HUDEP-2 (cell line): ENCODE results near the gene BRD3.
"Not testable (repeated sequence)": the region's sequence is repeated elsewhere in the genome, so short reads cannot be mapped to it uniquely, and the experiment has no call there.

Source experiments
- DNase-seq, 76 experiments: peaks; one replicate each; lab custom pipeline; 2025; ENCODE audit not compliant: unreplicated experiment in 76 of 76; lab: John Stamatoyannopoulos, UW

BRD3 gene

GRCh38 chr9:133995012-133995896 is 72.6 kb downstream of the BRD3 start:
- DNase-seq: peak in 6 of 76 experiments; percentile 1 to 14 (median 8)

DNA sequence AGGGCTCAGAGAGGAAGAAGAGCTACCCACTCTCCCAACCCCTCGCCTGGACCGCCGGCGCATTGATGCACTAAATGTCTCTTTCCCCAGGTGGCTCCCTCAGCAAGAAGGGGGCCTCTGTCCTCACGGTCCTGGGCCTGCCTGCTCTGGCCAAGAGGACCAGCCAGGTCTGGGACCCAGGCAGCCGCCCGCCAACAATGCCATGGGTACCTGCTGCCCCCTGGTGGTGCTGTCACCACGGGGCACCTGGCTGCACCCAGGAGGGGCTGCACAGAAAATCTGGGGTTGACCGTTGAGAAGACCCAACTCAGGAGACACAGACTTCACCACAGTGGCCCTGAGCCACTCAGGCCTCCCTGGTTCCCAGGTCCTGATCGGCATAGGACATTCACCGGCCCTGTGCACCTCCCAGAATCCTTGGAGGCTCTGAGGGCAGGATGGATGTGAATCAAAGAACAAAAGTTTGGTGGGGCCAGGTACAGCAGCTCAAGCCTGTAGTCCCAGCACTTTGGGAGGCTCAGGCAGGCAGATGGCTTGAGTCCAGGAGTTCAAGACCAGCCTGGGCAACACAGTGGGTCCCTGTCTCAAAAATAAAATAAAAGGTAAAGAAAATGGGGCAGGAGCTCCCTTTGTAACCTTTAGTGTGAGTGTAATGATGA is 73.3 kb downstream of the BRD3 start:
- peak in 67 of 76 experiments; percentile 2 to 85 (median 50) for DNase-seq

GRCh38 chr9:133993635-133994253 is 74.1 kb downstream of the BRD3 start:
- peak in 1 of 76 experiments; percentile 59 for DNase-seq

GRCh38 chr9:133992780-133993634 is 74.8 kb downstream of the BRD3 start:
- peak in 70 of 76 experiments; percentile 16 to 83 (median 62) for DNase-seq

DNA sequence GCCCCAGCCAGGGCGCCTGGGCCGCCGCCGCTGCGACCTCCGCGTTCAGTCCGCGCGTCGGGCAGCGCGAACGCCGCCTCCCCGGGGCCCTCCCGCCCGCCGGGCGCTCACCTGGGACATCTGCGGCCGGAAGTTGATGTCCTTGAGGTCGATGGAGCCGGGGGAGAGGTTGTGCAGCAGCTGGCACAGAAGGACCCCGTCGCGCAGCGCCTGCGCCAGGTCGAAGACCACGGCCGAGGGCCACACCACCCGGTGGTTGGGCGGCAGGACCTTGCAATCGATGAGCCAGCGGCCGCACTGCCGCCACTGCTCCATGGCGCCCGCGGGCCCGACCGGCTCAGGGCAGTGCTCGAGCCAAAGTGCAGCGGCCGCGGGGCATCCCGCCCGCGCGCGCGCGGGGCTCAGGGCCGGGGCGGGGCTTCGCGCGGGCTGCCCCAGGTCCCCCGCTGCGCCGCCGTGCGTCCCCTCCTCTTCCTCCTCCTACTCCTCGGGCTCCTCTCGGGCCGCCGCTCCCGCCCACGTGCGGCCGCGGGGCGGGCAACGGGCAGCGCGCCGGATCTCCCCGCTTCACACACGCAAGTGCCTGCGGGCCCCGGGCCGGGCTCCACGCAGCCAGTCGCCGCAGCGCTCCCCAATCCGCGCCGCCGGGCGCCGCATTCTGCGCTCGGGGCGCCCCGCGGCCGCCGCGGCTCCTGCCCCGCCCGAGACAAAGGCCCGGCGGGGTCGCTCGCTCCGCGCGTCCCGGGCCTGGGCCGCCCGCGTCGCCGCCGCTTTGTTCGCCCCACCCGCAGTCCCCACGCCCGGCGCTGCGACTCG is 75.7 kb downstream of the BRD3 start, which contains the start of gene VAV2:
VAV2 (minus strand) TSS at position 361 of the 816 bp plus-strand sequence; CDS start at position 315, 46 bp downstream.
- DNase-seq: peak in 22 of 76 experiments; percentile 2 to 44 (median 11)

- DNase-seq: no peak
Measured at GRCh38 chr9:133991214-133991921, 76.5 kb downstream of the BRD3 start.

DNA sequence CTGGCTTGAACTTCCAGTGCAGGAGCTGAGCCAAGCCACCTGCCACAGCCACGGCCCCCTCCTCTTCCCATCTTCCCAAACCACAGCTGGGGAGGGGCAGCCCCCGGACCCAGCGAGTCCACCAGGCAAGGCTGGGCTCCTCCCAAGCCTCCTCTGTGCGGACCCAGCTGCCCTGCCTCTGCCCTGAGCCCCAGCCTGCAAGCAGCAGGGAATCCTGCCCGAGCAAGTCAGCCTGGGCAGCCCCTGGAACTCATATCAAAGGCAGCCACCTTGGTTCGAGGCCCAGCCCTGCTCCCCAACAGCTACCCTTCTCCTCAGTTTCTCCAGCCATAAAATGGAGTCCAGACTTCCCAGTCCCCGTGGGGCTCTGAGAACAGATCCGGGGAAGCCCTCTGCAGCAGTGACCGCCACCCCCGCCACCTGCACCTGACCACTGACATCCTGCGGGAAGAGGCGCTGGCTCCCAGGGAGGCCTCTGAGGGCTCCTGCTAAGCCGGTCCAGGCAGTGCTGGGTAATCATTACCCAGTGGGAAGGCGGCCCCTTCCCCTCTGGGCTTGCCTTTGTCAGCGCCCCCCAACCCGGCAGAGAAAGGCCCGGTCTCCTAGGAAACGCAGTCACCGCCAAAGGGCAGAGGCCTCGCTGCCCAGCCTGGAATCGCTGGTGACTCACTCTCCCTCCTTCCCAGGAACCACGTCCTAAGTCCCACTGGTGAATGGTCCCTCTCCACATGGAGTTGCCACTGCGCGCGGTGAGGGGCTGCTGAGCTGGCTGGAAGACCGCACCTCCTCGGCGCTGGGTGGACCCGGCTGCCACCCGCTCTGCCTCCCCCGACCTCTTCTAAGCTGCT is 77.2 kb downstream of the BRD3 start:
- DNase-seq: no peak

DNA sequence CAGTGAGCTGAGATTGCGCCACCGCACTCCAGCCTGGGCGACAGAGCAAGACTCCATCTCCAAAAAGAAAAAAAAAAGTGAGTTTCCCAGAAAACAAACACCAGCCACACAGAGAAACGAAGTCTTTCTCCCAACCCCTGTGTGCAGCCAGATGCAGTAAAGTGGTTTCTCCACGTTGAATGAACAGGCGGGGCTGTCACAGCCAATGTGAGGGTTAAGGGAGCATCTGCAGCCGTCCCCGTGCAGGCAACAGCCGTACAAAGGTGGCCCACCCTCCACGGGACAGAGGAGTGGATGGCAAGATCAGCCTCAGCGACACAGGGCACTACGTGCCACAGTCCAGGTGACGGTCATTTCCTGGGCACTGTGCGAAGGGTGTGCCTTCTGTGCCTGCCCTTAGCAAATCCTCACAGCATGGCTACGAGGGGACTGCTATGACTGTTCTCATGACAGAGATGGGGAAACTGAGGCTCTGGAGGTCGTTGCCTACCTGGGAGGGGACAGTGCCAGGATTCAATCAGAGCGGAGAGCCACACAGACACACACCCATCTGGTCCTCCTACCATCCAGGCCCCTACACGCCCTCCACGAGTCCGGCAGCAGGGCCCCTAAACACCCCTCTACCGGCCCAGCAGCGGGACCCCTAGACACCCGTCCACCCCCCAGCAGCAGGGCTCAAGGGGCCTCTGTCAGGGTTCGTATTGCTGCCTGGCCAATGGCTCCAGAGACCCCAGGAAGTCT is 78.0 kb downstream of the BRD3 start:
- no peak for DNase-seq

DNA sequence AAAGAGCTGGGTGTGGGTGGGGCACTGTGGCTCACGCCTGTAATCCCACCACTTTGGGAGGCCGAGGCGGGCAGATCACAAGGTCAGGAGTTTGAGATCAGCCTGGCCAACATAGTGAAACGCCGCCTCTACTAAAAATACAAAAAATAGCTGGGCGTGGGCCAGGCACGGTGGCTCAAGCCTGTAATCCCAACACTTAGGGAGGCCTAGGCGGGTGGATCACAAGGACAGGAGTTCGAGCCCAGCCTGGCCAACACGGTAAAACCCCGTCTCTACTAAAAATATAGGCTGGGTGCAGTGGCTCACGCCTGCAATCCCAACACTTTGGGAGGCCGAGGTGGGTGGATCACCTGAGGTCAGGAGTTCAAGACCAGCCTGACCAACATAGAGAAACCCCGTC is 79.1 kb downstream of the BRD3 start:
- not testable (repeated sequence) for DNase-seq

DNA sequence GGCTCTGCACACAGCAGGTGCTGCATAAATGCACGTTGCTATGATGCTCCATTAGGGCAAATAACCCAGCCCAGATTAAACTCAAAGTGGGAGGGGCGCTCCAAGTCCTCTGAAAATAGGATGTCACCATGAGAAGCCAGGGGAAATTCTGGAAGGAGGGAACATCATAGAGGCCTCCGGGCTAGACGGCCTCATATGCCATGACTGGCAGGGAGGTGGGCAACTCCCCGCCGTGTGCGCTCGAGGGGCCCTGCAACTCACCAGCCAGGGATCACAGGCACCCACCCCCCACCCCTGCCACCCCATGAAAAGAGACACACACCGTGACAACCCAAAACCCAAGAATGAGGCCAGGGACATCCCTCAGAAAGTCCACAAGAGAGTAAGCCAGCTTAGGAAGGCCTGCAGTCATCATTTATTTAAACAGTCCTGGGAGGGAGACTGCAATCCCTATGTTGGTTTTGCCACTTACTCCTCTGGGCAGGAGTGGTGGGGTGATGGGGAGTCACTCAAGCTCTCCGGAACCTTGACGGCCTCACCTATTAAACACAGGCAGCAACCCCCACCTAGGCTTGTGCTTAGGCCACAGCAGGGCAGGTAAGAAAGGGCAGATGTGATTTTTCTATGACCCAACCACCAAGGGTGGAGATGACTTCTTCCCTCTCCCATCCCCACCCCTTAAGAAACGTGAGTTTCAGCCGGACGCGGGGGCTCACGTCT is 79.7 kb downstream of the BRD3 start:
- DNase-seq: no peak

DNA sequence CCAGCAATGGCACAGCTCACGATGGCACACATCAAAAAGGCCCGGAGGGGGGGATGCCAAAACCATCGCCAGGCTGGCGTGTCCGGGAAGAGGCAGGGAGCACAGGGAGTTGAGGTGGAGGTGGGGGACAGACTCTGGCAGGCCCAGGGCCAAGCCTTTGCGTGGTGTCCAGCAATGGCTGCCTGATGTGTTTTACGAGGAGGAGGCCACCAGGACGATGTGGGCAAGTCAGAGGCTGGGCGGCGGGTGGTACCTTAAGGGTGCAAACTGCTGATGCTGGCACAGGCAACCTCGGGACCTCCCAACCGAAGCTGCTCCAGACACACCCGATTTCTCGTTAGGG is 80.4 kb downstream of the BRD3 start:
- no peak for DNase-seq

DNA sequence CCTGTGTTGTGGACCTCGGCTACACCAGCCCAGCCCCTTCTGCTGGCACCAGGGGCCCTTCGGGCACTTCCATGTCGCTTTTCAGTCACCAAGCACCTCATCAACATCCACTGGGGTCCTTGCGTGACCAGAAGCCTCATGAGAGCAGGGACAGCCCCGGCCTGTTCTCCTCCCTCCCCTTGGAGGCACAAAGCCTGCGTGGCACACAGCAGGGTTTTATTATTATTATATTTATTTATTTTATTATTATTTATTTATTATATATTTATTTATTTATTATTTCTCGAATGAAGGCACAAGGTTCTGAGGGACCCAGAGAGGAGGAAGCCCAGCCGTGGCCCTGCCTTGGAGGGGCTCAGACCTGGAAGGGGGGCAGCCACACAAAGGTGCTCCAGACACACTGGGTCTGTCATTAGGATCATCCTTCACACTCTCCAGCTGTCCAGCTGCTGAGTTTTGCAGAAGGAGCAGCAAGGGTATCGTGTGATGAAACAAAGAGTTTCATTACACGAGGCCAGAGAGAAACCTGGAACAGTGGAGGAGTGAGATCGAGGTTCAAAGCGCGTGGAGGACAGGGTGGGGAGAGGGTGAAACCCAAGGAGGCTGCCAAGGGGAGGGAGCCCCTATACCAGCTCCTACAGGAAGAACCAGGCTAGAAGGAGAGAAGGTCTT is 80.9 kb downstream of the BRD3 start:
- DNase-seq: no peak

- no peak for DNase-seq
Measured at GRCh38 chr9:133986061-133986460, 81.8 kb downstream of the BRD3 start.

- no peak for DNase-seq
Measured at GRCh38 chr9:133982971-133983720, 84.7 kb downstream of the BRD3 start.

DNA sequence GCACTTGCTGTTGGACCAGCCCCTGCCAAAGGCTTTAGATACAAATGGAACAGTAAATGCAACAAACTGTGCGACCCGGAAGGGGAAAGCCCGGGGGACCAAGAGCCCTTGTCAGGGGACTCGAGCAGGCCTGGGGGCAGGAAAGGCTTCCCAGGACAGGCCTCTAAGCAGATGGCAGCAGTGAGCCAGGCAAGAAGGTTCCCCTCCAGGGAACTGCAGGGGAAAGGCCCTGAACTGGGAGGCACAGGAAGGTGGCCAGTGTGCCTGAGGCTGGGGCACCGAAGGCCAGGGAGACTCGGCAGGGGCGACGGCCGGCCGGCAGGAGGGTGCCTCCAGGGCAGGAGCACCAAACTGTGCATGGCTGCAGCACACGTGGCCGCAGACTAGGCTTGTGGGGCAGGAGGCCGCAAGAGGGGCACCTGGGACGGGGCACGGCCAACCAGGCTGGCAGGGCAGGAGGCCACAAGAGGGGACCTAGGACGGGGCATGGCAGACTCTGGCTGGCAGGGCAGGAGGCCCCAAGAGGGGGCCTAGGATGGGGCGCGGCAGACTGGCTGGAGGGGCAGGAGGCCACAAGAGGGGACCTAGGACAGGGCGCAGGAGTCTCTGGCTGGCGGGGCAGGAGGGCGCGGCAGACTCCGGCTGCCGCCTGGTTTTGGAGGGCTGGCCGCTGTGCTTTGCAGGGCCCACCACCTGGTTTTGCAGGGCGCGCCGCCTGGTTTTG is 85.7 kb downstream of the BRD3 start:
- DNase-seq: no peak
